HepG2 (cell line): ENCODE data around the gene HMGN4. TPM values are rescaled to one million over a fixed set of nuclear protein-coding genes. Genes with fewer than 3 reads are reported as not detected.

Source experiments
- ATRX ChIP-seq: sonication (generic); formaldehyde crosslinking; IDR thresholded peaks from 2 replicates; pipeline ENCODE4 v1.4.0; 2020; ENCODE audit warnings: missing genetic modification reagents, borderline replicate concordance
- BHLHE40 ChIP-seq: IDR thresholded peaks from 2 replicates; pipeline ENCODE4 v1.6.1; 2011; ENCODE audit warnings: low read length, improper control_type of control experiment
- ETV5 ChIP-seq: IDR thresholded peaks from 2 replicates; pipeline ENCODE4 v1.6.1; 2018; ENCODE audit warnings: missing biosample characterization, missing genetic modification reagents, inconsistent platforms, borderline replicate concordance
- KDM1A ChIP-seq: IDR thresholded peaks from 2 replicates; pipeline ENCODE4 v1.6.1; 2016; ENCODE audit warnings: missing compliant biosample characterization
- MAF1 ChIP-seq: sonication (generic); formaldehyde crosslinking; IDR thresholded peaks from 2 replicates; pipeline ENCODE4 v1.5.0; 2020; ENCODE audit warnings: missing genetic modification reagents, borderline replicate concordance
- MEF2D ChIP-seq: sonication (generic); formaldehyde crosslinking; IDR thresholded peaks from 2 replicates; pipeline ENCODE4 v1.5.1; 2020; ENCODE audit warnings: mild to moderate bottlenecking, missing genetic modification reagents
- NPAS2 ChIP-seq: sonication (generic); formaldehyde crosslinking; IDR thresholded peaks from 2 replicates; pipeline ENCODE4 v1.8.0; 2022; ENCODE audit warnings: mild to moderate bottlenecking, missing genetic modification reagents, borderline replicate concordance
- RAD21 ChIP-seq: fragments of 450-650 bp; formaldehyde crosslinking; IDR thresholded peaks from 2 replicates; pipeline ENCODE4 v1.5.0; 2020; ENCODE audit warnings: mild to moderate bottlenecking
- REL ChIP-seq: sonication (generic); formaldehyde crosslinking; conservative IDR thresholded peaks from 2 replicates; pipeline ENCODE4 v1.8.0; 2022; ENCODE audit warnings: mild to moderate bottlenecking, missing genetic modification reagents, moderate library complexity
- RFXAP ChIP-seq: sonication (generic); formaldehyde crosslinking; IDR thresholded peaks from 2 replicates; pipeline ENCODE4 v1.4.0; 2020; ENCODE audit warnings: missing genetic modification reagents, borderline replicate concordance
- SP140L ChIP-seq: sonication (generic); formaldehyde crosslinking; IDR thresholded peaks from 2 replicates; pipeline ENCODE4 v1.4.0; 2020; ENCODE audit warnings: missing genetic modification reagents, borderline replicate concordance
- SSRP1 ChIP-seq: IDR thresholded peaks from 2 replicates; pipeline ENCODE4 v1.6.1; 2016; ENCODE audit warnings: control low read depth
- ZKSCAN1 ChIP-seq: fragments of 150-350 bp; IDR thresholded peaks from 2 replicates; pipeline ENCODE4 v1.6.1; 2014; ENCODE audit warnings: low read length
- ZNF709 ChIP-seq: sonication (generic); formaldehyde crosslinking; IDR thresholded peaks from 2 replicates; pipeline ENCODE4 v1.5.0; 2020; ENCODE audit warnings: mild to moderate bottlenecking, missing genetic modification reagents
- ZNF780A ChIP-seq: sonication (generic); formaldehyde crosslinking; IDR thresholded peaks from 2 replicates; pipeline ENCODE4 v1.8.0; 2022; ENCODE audit warnings: mild to moderate bottlenecking, missing genetic modification reagents, moderate library complexity
- polyA plus RNA-seq, 8 experiments: library from polyadenylated mRNA; depleted of rRNA in 3 of 8; stranded (reverse) in 7 of 8; unstranded in 1 of 8; fragments of >200 nt; fragmentation: Illumina TruSeq in 4 of 8; extraction: Trizol in 4 of 8; gene quantifications; 2 replicates each; pipeline versions ENCODE4 v1.2.1 to v1.2.3, GENCODE V29; 2011 to 2016; ENCODE audit warnings: low read depth in 4 of 8, missing spikeins in 1 of 8, mixed read lengths in 1 of 8; ENCODE audit not compliant: insufficient read depth in 1 of 8
- total RNA-seq, 5 experiments: library from RNA; depleted of rRNA; stranded (reverse); fragments of >200 nt; fragmentation: Illumina TruSeq; extraction: Trizol; gene quantifications; 2 replicates each; pipeline ENCODE4 v1.2.3, GENCODE V29; 2016; ENCODE audit warnings: low read depth in 1 of 5
- TF ChIP-seq, protein P1 (sequence below): IDR thresholded peaks from 2 replicates; pipeline ENCODE4 v1.6.1; 2018; ENCODE audit warnings: missing genetic modification reagents, mild to moderate bottlenecking, missing compliant biosample characterization
- TF ChIP-seq, protein P2 (sequence below): sonication (generic); formaldehyde crosslinking; IDR thresholded peaks from 2 replicates; pipeline ENCODE4 v1.4.0; 2020; ENCODE audit warnings: mild to moderate bottlenecking, missing genetic modification reagents
- TF ChIP-seq, protein P3 (sequence below): sonication (generic); formaldehyde crosslinking; IDR thresholded peaks from 2 replicates; pipeline ENCODE4 v1.4.0; 2020; ENCODE audit warnings: mild to moderate bottlenecking, missing genetic modification reagents

The HMGN4 gene
- total and polyA plus RNA-seq, 2 of the 13 experiments (the other 11 are each of a cell fraction or from before 2014, with no cell fraction given), result 39.9 to 52.1 TPM

DNA sequence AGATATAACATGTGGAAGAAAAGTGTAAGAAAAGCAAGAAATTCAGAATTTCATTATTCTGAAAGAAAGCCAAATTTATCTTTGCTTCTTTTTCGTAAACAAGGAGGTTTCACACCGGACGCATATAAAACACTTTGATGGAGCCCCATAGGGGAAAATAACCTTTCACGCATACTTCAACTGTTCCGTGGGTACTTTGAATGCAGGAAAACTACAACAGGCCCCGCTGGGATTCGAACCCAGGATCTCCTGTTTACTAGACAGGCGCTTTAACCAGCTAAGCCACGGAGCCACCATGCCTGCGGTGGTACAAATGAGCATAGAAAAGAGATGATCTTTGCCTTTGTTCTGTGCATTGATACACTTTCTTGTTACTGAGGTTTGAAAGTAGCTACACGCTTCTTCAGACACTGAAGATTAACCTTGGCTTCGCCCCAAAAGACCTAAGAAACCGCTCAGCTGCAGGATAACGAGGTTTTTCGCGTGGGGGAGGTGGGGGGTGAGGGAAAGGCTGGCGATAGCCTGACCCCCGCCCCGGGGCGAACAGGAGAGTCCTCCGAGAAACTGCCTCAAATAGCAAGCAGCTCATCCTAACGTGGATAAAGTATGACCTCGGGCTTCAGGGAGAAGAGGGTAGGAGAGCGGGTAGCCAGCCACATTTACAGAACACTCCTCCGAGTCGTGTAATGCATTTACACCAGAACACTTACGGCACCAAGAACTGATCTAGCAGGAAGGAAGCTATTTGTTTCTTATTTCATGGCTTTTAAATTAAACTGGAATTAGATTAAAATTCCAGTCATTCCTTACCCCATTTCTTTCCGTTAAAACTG, 5.3 kb upstream of the HMGN4 start (continued):
- TF ChIP-seq ATRX (no peak), BHLHE40 (no peak), ZNF709 (CRISPR knock-in tag) (peak; percentile 67; the same call in 1 of the 2 replicates), MAF1 (CRISPR knock-in tag) (peak; percentile 99), RFXAP (CRISPR knock-in tag) (peak; percentile 93), SP140L (peak; percentile 89; the same call in 1 of the 2 replicates), ZKSCAN1 (peak; percentile 77), MEF2D (CRISPR knock-in tag) (peak; percentile 35; the same call in 1 of the 2 replicates), ETV5 (CRISPR knock-in tag) (peak; percentile 47; the same call in 1 of the 2 replicates), ZNF780A (CRISPR knock-in tag) (no peak), REL (CRISPR knock-in tag) (no peak), RAD21 (peak; percentile 26; the same call in 1 of the 2 replicates), SSRP1 (CRISPR knock-in tag) (peak; percentile 78; the same call in 1 of the 2 replicates), KDM1A (no peak), NPAS2 (CRISPR knock-in tag) (no peak)
- TF ChIP-seq, protein P1, sequence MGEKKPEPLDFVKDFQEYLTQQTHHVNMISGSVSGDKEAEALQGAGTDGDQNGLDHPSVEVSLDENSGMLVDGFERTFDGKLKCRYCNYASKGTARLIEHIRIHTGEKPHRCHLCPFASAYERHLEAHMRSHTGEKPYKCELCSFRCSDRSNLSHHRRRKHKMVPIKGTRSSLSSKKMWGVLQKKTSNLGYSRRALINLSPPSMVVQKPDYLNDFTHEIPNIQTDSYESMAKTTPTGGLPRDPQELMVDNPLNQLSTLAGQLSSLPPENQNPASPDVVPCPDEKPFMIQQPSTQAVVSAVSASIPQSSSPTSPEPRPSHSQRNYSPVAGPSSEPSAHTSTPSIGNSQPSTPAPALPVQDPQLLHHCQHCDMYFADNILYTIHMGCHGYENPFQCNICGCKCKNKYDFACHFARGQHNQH (CRISPR knock-in tag), result peak; percentile 84; the same call in 1 of the 2 replicates
- TF ChIP-seq, protein P2, sequence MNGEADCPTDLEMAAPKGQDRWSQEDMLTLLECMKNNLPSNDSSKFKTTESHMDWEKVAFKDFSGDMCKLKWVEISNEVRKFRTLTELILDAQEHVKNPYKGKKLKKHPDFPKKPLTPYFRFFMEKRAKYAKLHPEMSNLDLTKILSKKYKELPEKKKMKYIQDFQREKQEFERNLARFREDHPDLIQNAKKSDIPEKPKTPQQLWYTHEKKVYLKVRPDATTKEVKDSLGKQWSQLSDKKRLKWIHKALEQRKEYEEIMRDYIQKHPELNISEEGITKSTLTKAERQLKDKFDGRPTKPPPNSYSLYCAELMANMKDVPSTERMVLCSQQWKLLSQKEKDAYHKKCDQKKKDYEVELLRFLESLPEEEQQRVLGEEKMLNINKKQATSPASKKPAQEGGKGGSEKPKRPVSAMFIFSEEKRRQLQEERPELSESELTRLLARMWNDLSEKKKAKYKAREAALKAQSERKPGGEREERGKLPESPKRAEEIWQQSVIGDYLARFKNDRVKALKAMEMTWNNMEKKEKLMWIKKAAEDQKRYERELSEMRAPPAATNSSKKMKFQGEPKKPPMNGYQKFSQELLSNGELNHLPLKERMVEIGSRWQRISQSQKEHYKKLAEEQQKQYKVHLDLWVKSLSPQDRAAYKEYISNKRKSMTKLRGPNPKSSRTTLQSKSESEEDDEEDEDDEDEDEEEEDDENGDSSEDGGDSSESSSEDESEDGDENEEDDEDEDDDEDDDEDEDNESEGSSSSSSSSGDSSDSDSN (CRISPR knock-in tag), result no peak; the same call in 1 of the 2 replicates
- TF ChIP-seq, protein P3, sequence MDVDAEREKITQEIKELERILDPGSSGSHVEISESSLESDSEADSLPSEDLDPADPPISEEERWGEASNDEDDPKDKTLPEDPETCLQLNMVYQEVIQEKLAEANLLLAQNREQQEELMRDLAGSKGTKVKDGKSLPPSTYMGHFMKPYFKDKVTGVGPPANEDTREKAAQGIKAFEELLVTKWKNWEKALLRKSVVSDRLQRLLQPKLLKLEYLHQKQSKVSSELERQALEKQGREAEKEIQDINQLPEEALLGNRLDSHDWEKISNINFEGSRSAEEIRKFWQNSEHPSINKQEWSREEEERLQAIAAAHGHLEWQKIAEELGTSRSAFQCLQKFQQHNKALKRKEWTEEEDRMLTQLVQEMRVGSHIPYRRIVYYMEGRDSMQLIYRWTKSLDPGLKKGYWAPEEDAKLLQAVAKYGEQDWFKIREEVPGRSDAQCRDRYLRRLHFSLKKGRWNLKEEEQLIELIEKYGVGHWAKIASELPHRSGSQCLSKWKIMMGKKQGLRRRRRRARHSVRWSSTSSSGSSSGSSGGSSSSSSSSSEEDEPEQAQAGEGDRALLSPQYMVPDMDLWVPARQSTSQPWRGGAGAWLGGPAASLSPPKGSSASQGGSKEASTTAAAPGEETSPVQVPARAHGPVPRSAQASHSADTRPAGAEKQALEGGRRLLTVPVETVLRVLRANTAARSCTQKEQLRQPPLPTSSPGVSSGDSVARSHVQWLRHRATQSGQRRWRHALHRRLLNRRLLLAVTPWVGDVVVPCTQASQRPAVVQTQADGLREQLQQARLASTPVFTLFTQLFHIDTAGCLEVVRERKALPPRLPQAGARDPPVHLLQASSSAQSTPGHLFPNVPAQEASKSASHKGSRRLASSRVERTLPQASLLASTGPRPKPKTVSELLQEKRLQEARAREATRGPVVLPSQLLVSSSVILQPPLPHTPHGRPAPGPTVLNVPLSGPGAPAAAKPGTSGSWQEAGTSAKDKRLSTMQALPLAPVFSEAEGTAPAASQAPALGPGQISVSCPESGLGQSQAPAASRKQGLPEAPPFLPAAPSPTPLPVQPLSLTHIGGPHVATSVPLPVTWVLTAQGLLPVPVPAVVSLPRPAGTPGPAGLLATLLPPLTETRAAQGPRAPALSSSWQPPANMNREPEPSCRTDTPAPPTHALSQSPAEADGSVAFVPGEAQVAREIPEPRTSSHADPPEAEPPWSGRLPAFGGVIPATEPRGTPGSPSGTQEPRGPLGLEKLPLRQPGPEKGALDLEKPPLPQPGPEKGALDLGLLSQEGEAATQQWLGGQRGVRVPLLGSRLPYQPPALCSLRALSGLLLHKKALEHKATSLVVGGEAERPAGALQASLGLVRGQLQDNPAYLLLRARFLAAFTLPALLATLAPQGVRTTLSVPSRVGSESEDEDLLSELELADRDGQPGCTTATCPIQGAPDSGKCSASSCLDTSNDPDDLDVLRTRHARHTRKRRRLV (CRISPR knock-in tag), result no peak
